Osteoblast (primary cell): ENCODE data around the gene ARHGEF11. TPM values are rescaled to one million over a fixed set of nuclear protein-coding genes. Genes with fewer than 3 reads are reported as not detected.

ENCODE experiments used
- DNase-seq: peaks from one replicate; pipeline ENCODE4 v3.0.0; 2011; ENCODE audit warnings: low spot score, mixed read lengths; ENCODE audit not compliant: insufficient read length; ENCODE audit errors: missing footprints
- H2AFZ ChIP-seq: 2 replicates; pipeline ENCODE4 v1.6.0; 2011; ENCODE audit warnings: mild to moderate bottlenecking, low read length
- H3K27ac ChIP-seq: 2 replicates; pipeline ENCODE4 v1.5.1; 2011; ENCODE audit warnings: mild to moderate bottlenecking, low read depth, low read length, moderate library complexity
- H3K27me3 ChIP-seq: 2 replicates; pipeline ENCODE4 v1.6.0; 2012; ENCODE audit warnings: mild to moderate bottlenecking, control low read depth, inconsistent platforms, low read length, moderate library complexity; ENCODE audit not compliant: insufficient read depth
- H3K36me3 ChIP-seq: 2 replicates; pipeline ENCODE4 v1.5.1; 2011; ENCODE audit warnings: mild to moderate bottlenecking, low read length, control low read depth, moderate library complexity; ENCODE audit not compliant: insufficient read depth
- H3K4me1 ChIP-seq: 2 replicates; pipeline ENCODE4 v1.5.1; 2011; ENCODE audit warnings: mild to moderate bottlenecking, low read length, control low read depth, moderate library complexity; ENCODE audit not compliant: insufficient read depth
- H3K4me2 ChIP-seq: 2 replicates; pipeline ENCODE4 v1.6.0; 2011; ENCODE audit warnings: mild to moderate bottlenecking, low read length; ENCODE audit not compliant: insufficient read depth
- H3K4me3 ChIP-seq: fragments of 200-600 bp; sonication (generic); 3 replicates; pipeline ENCODE4 v1.5.1; 2012; ENCODE audit warnings: mild to moderate bottlenecking, low read length, inconsistent platforms; ENCODE audit not compliant: insufficient read depth
- H3K79me2 ChIP-seq: 2 replicates; pipeline ENCODE4 v1.6.0; 2012; ENCODE audit warnings: mild to moderate bottlenecking, low read length, control low read depth, inconsistent platforms; ENCODE audit not compliant: insufficient read depth
- H3K9me3 ChIP-seq: 2 replicates; pipeline ENCODE4 v1.5.1; 2011; ENCODE audit warnings: low read depth, low read length, control low read depth
- H4K20me1 ChIP-seq: 2 replicates; pipeline ENCODE4 v1.6.0; 2012; ENCODE audit warnings: mild to moderate bottlenecking, low read length, control low read depth; ENCODE audit not compliant: insufficient read depth
- CTCF ChIP-seq: IDR thresholded peaks from 2 replicates; pipeline ENCODE4 v1.5.1; 2011; ENCODE audit warnings: mild to moderate bottlenecking, low read depth, low read length, moderate library complexity; ENCODE audit errors: extremely low read depth
- total RNA-seq: library from RNA; depleted of rRNA; stranded (reverse); fragments of >200 nt; gene quantifications from 2 replicates; pipeline ENCODE4 v1.2.3, GENCODE V29; 2012

The ARHGEF11 gene
- total RNA-seq, 1 donor, result 50.3 TPM

- no peak overlapping the region for H3K27ac ChIP-seq
Measured at GRCh38 chr1:156904187-156904959, 141.2 kb downstream of the ARHGEF11 start.

DNA sequence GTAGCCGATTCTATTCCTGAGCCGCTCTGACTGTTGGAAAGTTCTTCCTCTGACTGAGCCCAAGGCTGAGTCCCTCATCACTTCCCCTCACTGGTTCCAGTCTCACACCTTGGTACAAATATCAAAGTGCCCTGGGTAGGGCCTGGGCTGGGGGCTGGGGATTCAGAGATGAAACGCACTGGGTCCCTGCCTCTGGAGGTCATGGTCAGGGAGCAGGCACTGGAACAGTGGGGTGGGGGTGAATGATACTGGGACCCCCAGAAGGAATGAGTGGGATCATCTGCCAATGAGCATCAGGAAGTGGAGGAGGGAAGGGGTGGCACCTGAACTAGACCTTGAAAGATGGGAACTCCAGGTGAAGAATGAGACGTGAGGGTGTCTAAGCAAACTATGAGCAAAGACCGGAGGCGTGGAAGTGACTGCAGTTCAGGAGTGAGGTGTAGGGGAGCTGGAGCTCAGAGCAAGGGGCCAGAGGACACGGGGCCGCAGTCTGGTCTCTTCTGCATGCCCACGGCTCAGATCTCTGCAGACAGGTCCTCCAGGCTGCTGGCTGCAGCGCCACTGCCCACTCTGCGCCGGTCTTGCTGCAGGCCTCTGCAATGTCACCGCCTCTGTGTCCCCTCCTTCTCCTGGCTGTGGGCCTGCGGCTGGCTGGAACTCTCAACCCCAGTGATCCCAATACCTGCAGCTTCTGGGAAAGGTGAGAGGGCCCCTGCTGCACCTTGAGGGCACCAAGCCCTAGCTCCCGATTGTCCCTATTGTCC lies 142.0 kb downstream of the ARHGEF11 start:
- no peaks in the 10 kb centered on the region for H3K9me3 ChIP-seq
- peaks cover 4% of the 10 kb centered on the region for H4K20me1 ChIP-seq
- peaks cover 30% of the 10 kb centered on the region for H3K36me3 ChIP-seq
- H3K4me1 ChIP-seq, result peaks cover 68% of the 10 kb centered on the region
- H3K4me2 ChIP-seq, result no peak overlapping the region
- peak overlapping the region; percentile 100 for H3K27ac ChIP-seq
- no peak for TF ChIP-seq CTCF
- H3K27me3 ChIP-seq, result no peaks in the 10 kb centered on the region
- DNase-seq, result no peak
- H3K79me2 ChIP-seq, result peaks cover 85% of the 10 kb centered on the region
- H2AFZ ChIP-seq, result no peak overlapping the region
- no peak overlapping the region for H3K4me3 ChIP-seq

More at GRCh38 chr1:156904187-156904959, 141.2 kb downstream of the ARHGEF11 start:
- H3K4me1 ChIP-seq, result peaks cover 59% of the 10 kb centered on the region
- H2AFZ ChIP-seq, result no peak overlapping the region
- TF ChIP-seq CTCF, result no peak
- H3K4me3 ChIP-seq, result no peak overlapping the region
- H4K20me1 ChIP-seq, result peaks cover 4% of the 10 kb centered on the region
- no peaks in the 10 kb centered on the region for H3K27me3 ChIP-seq
- H3K4me2 ChIP-seq, result no peak overlapping the region
- H3K36me3 ChIP-seq, result peaks cover 39% of the 10 kb centered on the region
- DNase-seq, result no peak
- peaks cover 76% of the 10 kb centered on the region for H3K79me2 ChIP-seq
- no peaks in the 10 kb centered on the region for H3K9me3 ChIP-seq

DNA sequence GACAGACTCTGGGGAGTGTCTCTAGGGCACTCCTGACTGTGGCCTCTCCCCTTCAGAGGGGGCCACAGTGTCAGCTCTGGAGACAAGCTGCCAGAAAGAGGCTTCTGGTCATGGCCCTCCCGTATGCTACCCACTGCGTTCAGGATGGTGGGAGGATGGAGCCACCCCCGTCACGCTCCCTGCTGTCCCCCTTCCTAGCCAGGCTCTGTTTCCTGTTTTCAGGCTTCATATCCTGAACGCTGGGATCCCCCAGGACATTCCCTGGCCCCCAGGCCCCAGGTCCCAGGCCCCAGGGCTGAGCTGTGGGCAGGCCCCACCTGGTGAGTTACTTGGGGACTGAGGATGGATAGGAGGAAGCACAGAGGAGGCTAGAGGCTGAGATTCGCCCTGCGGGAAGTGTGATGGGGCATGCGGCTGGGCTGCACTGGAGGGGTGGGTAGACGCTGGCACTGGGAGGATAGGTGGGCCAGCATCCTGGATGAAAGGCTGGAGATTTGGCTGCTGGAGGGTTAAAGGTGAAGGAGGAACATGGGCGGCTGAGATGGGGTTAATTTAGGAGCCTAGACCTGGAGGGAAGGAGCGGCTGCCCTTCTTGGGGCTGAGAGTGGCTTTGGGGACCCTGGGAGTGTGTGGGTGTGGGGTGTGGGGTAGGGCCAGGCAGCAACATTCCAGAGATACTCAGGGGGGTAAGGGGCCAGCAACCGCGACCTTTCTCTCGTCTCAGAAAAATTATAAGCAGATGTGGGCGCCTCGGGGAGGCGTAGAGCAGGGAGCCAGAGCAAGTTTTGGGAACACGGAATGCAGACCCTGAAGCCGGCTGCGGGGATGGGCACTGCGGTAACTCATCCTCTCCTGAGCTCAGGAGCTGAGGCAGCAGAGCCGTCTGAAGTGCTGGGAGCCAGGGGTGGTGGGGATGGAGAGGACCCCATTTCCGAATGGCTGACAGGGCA lies 143.3 kb downstream of the ARHGEF11 start:
- peaks cover 4% of the 10 kb centered on the region for H4K20me1 ChIP-seq
- no peak for TF ChIP-seq CTCF
- H3K4me3 ChIP-seq, result no peak overlapping the region
- H3K27me3 ChIP-seq, result no peaks in the 10 kb centered on the region
- H3K27ac ChIP-seq, result peak overlapping the region; percentile 100
- H3K9me3 ChIP-seq, result no peaks in the 10 kb centered on the region
- H3K4me1 ChIP-seq, result peaks cover 75% of the 10 kb centered on the region
- H3K4me2 ChIP-seq, result peak overlapping the region; percentile 19
- peaks cover 27% of the 10 kb centered on the region for H3K36me3 ChIP-seq
- H3K79me2 ChIP-seq, result peaks cover 98% of the 10 kb centered on the region
- H2AFZ ChIP-seq, result no peak overlapping the region
- DNase-seq, result no peak
